Measurements from ENCODE around the gene ROM1.
A peak's percentile ranks its signal among the peaks of the same experiment; 100 is the strongest.
"Not testable (repeated sequence)": the region's sequence is repeated elsewhere in the genome, so short reads cannot be mapped to it uniquely, and the experiment has no call there.

Gene ROM1

DNA sequence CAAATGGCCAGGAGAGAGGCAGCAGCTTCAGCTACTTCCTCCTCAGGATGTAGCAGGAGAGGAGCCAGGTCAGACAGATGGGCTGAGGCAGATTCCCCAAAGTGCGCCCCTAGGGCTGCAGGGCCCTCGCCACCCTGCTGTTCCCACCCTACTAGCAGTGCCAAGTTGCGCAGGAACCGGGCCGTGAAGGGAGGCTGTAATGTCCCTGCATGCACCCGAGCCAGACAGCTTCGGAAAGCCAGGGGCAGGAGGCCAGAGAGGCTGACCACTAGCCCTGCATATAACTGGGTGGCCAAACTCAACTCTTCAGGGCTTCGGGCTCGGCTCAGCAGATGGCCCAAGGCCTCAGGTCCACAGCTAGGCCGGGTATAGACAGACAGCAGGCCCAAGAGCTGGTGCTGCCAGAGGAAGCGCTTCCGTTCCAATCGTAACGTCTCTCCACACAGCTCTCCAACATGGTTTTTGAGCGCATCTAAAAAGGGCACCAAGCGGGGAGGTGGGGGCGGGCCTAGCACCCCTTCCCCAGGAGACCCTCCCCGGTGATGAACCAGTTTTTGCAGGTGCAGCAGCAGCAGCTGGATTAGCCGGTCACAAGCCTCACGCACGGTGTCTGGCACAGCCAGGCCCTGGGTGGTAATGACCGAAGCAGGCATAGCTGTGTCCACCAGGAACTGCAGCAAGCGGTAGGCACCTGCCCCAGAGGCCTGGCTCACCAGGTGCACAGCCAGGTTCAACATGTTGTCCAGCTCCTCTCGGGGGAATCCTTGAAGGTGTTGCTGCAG is 35.3 kb downstream of the ROM1 start:
- DNase-seq, result no peak

DNA sequence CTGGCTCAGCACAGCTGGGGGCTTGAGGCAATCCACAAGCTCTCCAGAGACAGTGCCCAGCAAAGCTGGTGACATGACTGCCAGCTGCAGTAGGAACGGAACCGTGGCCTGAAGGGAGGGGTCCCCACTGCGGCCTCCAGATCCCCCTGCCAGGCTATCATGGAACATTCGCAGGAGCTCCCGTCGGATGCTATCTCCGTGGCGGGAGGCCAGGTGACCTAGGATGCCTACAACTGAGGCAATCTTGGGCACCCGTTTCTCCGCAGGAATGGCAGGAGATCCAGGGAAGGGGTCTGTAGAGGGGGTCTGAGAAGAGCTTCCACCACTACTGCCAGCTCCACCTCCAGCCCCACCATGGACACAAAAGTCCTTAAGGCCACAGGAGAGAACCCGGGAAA is 35.9 kb downstream of the ROM1 start:
- no peak for DNase-seq

DNA sequence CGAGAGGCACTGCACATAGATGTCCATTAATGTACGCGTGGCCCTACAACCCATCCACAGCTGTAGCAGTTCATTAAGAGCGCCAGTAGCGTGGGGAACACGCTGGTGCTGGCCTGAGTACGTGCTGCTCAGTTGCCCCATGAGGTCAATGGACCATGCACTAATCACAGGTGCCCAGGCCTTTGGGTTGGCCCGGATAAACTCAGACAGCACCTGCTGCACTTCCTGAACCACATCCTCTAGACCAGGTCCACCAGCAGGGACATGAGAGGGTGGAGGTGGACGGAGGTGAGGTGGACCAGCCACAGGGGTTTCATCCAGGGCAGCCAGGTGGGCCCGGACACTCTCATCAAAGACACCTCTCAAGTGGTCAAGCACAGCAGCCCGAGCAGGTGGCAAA is 36.4 kb downstream of the ROM1 start:
- DNase-seq, result no peak

DNA sequence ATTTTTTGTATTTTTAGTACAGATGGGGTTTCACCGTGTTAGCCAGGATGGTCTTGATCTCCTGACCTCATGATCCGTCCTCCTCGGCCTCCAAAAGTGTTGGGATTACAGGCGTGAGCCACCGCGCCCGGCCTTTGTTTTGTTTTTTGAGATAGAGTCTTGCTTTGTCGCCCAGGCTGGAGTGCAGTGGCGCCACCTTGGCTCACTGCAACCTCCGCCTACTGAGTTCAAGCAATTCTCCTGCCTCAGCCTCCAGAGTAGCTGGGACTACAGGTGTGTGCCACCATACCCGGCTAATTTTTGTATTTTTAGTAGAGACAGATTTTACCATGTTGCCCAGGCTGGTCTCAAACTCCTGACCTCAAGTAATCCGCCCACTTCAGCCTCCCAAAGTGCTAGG is 37.2 kb downstream of the ROM1 start:
- DNase-seq, result not testable (repeated sequence)

DNA sequence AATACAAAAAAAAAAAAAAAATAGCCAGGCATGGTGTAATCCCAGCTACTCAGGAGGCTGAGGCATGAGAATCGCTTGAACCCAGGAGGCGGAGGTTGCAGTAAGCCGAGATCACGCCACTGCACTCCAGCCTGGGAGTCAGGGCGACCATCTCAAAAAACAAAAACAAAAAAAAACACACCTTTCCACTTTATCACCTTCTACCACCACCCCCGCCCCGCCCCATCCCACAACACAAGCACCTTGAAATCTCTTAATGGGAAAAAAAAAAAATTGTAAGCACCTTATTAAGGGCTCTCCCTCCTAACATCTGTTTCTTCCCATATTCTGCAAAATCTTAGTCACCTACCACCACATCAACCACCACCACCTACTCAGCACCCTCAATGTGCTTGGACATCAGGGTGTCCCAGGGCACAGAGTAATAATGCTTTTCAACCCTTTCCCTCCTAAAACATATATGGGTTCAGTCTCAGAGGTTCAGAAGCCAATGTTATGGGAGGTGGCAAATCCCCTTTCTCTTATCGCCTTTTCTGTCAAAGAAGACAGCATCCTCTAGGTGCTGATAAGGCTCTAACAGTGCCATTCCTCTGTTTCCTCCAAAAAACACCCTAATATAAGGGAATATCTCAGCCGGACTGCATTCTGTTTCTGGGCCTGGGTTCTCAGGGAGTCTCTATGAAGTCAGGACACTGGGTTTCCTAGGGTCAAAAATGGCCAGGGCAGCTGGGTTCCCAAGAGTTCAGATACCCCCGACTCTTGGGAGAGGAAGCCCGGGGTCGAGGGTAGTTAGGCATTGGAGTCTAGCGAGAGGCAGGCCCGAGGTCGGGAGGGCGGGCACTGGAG is 39.3 kb downstream of the ROM1 start:
- DNase-seq, result peak in 2 of 56 donors; percentile 43 to 53

DNA sequence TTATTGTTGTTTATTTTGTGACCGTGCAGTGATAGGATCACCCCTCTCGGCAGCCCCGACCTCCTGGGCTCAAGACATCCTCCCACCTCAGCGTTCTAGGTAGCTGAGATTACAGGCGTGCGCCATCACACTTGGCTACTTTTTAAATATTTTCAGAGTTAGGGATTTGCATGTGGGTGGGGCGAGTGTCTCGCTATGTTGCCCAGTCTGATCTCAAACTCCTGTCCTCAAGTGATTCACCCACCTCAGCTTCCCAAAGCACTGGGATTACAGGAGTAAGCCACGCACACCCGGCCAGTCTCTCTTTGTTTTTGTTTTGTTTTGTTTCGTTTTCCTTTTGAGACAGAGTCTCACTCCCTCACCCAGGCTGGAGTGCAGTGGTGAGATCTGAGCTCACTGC is 41.2 kb downstream of the ROM1 start:
- DNase-seq, result no peak

DNA sequence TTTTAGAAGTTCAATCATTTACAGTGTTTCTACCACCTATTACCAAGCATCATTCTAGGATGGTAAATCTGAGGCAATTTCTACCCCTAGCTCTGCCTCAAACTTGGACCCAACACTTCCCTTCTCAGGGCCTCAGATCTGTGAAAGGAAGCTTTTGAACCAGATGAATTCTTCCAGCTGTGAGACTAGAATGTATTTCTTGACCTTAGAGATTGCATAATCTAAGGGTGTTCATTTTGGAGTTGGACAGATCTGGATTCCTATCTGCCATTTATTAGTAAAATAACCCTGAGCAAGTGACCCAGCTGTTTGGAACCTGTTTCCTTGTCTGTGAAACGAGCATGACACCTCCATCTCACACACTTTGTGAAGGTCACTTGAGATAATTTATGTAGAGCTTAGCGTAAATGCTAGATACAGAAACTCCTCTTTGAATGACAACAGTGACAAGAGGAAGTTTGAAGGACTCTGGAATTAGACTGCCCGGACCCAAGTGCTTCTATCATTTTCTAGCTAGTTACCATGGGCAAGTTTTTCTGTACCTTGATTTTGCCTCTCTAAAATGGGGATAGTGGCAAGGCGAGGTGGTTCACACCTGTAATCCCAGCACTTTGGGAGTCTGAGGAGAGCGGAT is 43.9 kb downstream of the ROM1 start:
- no peak for DNase-seq

DNA sequence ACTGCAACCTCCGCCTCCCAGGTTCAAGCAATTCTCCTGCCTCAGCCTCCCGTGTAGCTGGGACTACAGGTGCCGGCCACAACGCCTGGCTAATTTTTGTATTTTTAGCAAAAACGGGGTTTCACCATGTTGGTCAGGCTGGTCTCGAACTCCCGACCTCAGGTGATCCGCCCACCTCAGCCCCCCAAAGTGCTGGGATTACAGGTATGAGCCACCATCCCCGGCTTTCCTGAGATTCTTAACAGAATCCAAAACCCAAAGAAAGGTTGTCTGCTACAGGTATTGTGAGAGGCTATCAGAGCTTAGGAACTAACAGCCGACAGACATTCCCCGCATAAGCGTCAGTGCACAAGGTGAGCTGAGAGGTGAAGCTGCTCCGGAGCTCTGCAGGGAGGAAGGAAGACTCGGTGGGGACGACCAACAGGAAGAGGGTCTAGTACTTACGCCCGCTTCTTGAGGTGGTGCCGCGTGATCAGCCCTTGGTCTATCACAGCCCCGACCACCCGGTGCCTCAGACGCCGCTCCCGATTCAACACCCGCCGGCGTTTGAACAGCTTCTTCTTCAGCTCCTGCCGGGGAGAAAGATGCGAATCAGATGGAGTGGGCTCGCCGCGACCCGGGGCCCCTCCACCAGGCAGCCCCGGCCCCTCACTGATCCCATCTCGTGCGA is 51.5 kb downstream of the ROM1 start:
- peak in 9 of 56 donors; percentile 40 to 72 (median 57) for DNase-seq
